Mesothelial cell of epicardium (in vitro differentiated cells): ENCODE measurements around the gene SLC7A9. TPM values are rescaled to one million over a fixed set of nuclear protein-coding genes. Genes with fewer than 3 reads are reported as not detected.

Source experiments
- DNase-seq, 2 experiments: peaks; one replicate each; pipeline ENCODE4 v3.0.0; 2021; ENCODE audit warnings: low spot score in 2 of 2; ENCODE audit not compliant: unreplicated experiment in 2 of 2
- H3K27ac Mint-ChIP-seq: 2 replicates; pipeline ENCODE4 v1.8.0; 2021; ENCODE audit warnings: mixed read lengths
- H3K27me3 Mint-ChIP-seq: 2 replicates; pipeline ENCODE4 v1.8.0; 2021; ENCODE audit warnings: low read depth, mixed read lengths
- H3K36me3 Mint-ChIP-seq: 2 replicates; pipeline ENCODE4 v1.8.0; 2021; ENCODE audit warnings: mixed read lengths
- H3K4me1 Mint-ChIP-seq: 2 replicates; pipeline ENCODE4 v1.8.0; 2021; ENCODE audit warnings: mixed read lengths
- H3K4me3 Mint-ChIP-seq: 2 replicates; pipeline ENCODE4 v1.8.0; 2021; ENCODE audit warnings: mild to moderate bottlenecking, moderate library complexity, mixed read lengths
- H3K9me3 Mint-ChIP-seq: 2 replicates; pipeline ENCODE4 v1.8.0; 2021; ENCODE audit warnings: mixed read lengths
- CTCF ChIP-seq: fragments of 200-600 bp; sonication (generic); IDR thresholded peaks from one replicate; pipeline ENCODE4 v1.5.0; 2021; ENCODE audit warnings: antibody characterized with exemption; ENCODE audit not compliant: unreplicated experiment
- total RNA-seq: library from RNA; stranded (reverse); gene quantifications from 3 replicates; pipeline ENCODE4 v1.2.1, GENCODE V29; 2021

Gene SLC7A9
- total RNA-seq, 1 donor from 2014 or later = 0.65 TPM

- no peak for DNase-seq
- Mint-ChIP-seq H3K9me3 (no peaks in the 10 kb centered on the region), H3K27ac (no peak overlapping the region), H3K4me3 (no peak overlapping the region), H3K36me3 (no peaks in the 10 kb centered on the region), H3K27me3 (no peaks in the 10 kb centered on the region), H3K4me1 (no peaks in the 10 kb centered on the region)
- no peak for TF ChIP-seq CTCF
Observed at GRCh38 chr19:32862741-32863140, 6.8 kb downstream of the SLC7A9 start.

GRCh38 chr19:32862173-32862572, 7.4 kb downstream of the SLC7A9 start:
- no peaks in the 10 kb centered on the region for H3K36me3 Mint-ChIP-seq
- no peaks in the 10 kb centered on the region for H3K4me1 Mint-ChIP-seq
- no peak overlapping the region for H3K4me3 Mint-ChIP-seq
- H3K27ac Mint-ChIP-seq = no peak overlapping the region
- no peaks in the 10 kb centered on the region for H3K9me3 Mint-ChIP-seq
- H3K27me3 Mint-ChIP-seq = no peaks in the 10 kb centered on the region
- DNase-seq = no peak
- TF ChIP-seq CTCF = no peak

- TF ChIP-seq CTCF = no peak
- H3K27me3 Mint-ChIP-seq = no peaks in the 10 kb centered on the region
- H3K9me3 Mint-ChIP-seq = no peaks in the 10 kb centered on the region
- no peaks in the 10 kb centered on the region for H3K4me1 Mint-ChIP-seq
- no peak for DNase-seq
- H3K27ac Mint-ChIP-seq = no peak overlapping the region
- no peak overlapping the region for H3K4me3 Mint-ChIP-seq
- no peaks in the 10 kb centered on the region for H3K36me3 Mint-ChIP-seq
Observed at GRCh38 chr19:32861596-32861995, 8.0 kb downstream of the SLC7A9 start.

- no peak for TF ChIP-seq CTCF
- no peak overlapping the region for H3K27ac Mint-ChIP-seq
- H3K27me3 Mint-ChIP-seq = no peaks in the 10 kb centered on the region
- no peak overlapping the region for H3K4me3 Mint-ChIP-seq
- DNase-seq = no peak
- H3K4me1 Mint-ChIP-seq = no peaks in the 10 kb centered on the region
- H3K9me3 Mint-ChIP-seq = no peaks in the 10 kb centered on the region
- H3K36me3 Mint-ChIP-seq = no peaks in the 10 kb centered on the region
Observed at GRCh38 chr19:32859591-32859990, 10.0 kb downstream of the SLC7A9 start.

- no peaks in the 10 kb centered on the region for H3K27me3 Mint-ChIP-seq
Observed at GRCh38 chr19:32858559-32858958, 11.0 kb downstream of the SLC7A9 start.

More at GRCh38 chr19:32858559-32858958, 11.0 kb downstream of the SLC7A9 start:
- H3K36me3 Mint-ChIP-seq = no peaks in the 10 kb centered on the region
- H3K27ac Mint-ChIP-seq = no peak overlapping the region
- no peak overlapping the region for H3K4me3 Mint-ChIP-seq
- TF ChIP-seq CTCF = no peak
- H3K9me3 Mint-ChIP-seq = no peaks in the 10 kb centered on the region
- no peak for DNase-seq
- no peaks in the 10 kb centered on the region for H3K4me1 Mint-ChIP-seq
